Sigmoid colon (tissue), 7 donors: ENCODE data around the gene NOSIP. TPM values are rescaled to one million over a fixed set of nuclear protein-coding genes. Genes with fewer than 3 reads are reported as not detected.

Source experiments
- DNase-seq: peaks from one replicate; pipeline ENCODE4 v3.0.0-alpha.2; 2019
- H3K27ac ChIP-seq, 4 donors: fragments of 200-600 bp; sonication (generic); one replicate each; pipeline ENCODE4 v1.5.1; 2016 to 2019; ENCODE audit warnings: mild to moderate bottlenecking in 1 of 4
- H3K27me3 ChIP-seq, 3 donors: fragments of 200-600 bp; sonication (generic); one replicate each; pipeline ENCODE4 v1.5.1; 2019; ENCODE audit warnings: mild to moderate bottlenecking in 1 of 3
- H3K36me3 ChIP-seq, 4 donors: fragments of 200-600 bp; sonication (generic); one replicate each; pipeline ENCODE4 v1.5.1; 2016 to 2019
- H3K4me1 ChIP-seq, 4 donors: fragments of 200-600 bp; sonication (generic); one replicate each; pipeline ENCODE4 v1.5.1; 2017 to 2019
- H3K4me3 ChIP-seq, 4 donors: fragments of 200-600 bp; sonication (generic); one replicate each; pipeline ENCODE4 v1.5.1; 2017 to 2019; ENCODE audit warnings: mild to moderate bottlenecking in 2 of 4, moderate library complexity in 1 of 4
- H3K9me3 ChIP-seq, 4 donors: fragments of 200-600 bp in 3 of 4; sonication (generic) in 3 of 4; one replicate each; pipeline versions ENCODE4 v1.5.1 to v1.6.1; 2013 to 2019
- EP300 ChIP-seq, 4 donors: sonication (generic); formaldehyde crosslinking; IDR thresholded peaks; one replicate each; pipeline ENCODE4 v1.6.1; 2017; ENCODE audit warnings: antibody characterized with exemption in 4 of 4
- POLR2A ChIP-seq, 2 donors: fragments of 450-650 bp; IDR thresholded peaks; one replicate each; pipeline ENCODE4 v1.6.1; 2016; ENCODE audit warnings: antibody characterized with exemption in 2 of 2, mild to moderate bottlenecking in 2 of 2, moderate library complexity in 2 of 2
- POLR2AphosphoS5 ChIP-seq, 4 donors: sonication (generic); formaldehyde crosslinking; IDR thresholded peaks; one replicate each; pipeline ENCODE4 v1.6.1; 2017; ENCODE audit warnings: antibody characterized with exemption in 4 of 4
- WGBS, 2 donors: extraction: QIAGEN DNeasy Blood & Tissue Kit; methylation state at CpG; one replicate each; pipeline ENCODE4 v1.1.7; 2013; 5-methylcytosine and 5-hydroxymethylcytosine counted together
- intact Hi-C: fragments of 100-400 bp; cut with DNase I; formaldehyde crosslinking; loops from one replicate; pipeline ENCODE4 v1.15.1; 2023
- polyA plus RNA-seq, 3 donors: library from polyadenylated mRNA; stranded (reverse); fragments of 200-250 nt; gene quantifications; one replicate each; pipeline ENCODE4 v1.2.3, GENCODE V29; 2013
- small RNA-seq, 3 donors: library from RNA; depleted of rRNA; stranded (forward); fragments of <200 nt; gene quantifications; one replicate each; pipeline ENCODE3, GENCODE V24; 2016
- total RNA-seq, 4 donors: library from RNA; depleted of rRNA; stranded (reverse); fragments of >200 nt; gene quantifications; one replicate each; pipeline ENCODE4 v1.1.0, GENCODE V29; 2016
- TF ChIP-seq, protein P1 (sequence below), 4 experiments: fragments of 450-650 bp in 3 of 4; fragments of 200-600 bp in 1 of 4; IDR thresholded peaks; one replicate each; pipeline ENCODE4 v1.5.1; 2016 to 2019; ENCODE audit warnings: antibody characterized with exemption in 4 of 4, mild to moderate bottlenecking in 3 of 4, moderate library complexity in 2 of 4
- donor health status: healthy with polysubstance abuse.
- donor health status: Bipolar disorder and iron deficiency.
- donor health status: healthy.

The NOSIP gene
- total and polyA plus RNA-seq, 7 donors, result 47.6 to 123 (median 67.8) TPM

DNA sequence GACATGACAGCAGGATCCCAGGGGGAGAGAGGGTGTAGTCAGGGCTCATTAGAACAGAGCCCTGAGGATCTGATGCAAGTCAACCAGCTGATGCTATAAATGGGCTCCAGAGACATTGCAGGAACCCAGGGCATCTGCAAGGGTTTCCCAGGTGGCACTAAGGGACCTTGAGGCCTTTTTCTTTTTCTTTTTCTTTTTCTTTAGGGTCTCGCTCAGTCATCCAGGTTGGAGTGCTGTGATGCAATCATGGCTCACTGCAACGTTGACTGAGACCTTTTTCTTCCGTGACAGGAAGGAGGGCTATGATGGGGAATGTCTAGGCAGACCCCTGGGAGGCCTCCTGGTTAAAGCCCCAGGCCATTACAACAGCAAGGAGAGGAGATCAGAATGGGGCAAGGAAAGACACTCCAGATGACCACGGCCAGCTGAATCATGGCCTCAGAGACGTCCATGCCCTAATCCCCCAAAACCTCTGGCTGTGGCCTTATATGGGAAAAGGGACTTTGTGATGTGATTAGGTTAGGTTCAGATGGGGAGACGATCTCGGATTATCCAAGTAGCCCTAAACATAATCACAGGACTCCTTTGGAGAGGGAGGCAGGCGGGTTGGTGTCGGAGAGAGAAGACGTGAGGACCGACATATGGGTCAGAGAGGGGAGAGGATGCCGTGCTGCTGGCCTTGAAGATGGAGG is 72.4 kb downstream of the NOSIP start:
- no peak overlapping the region for H3K27ac ChIP-seq
- TF ChIP-seq EP300 (IDR thresholded peaks at IDR 0.05) (no peak), POLR2A (IDR thresholded peaks at IDR 0.05) (no peak), POLR2AphosphoS5 (IDR thresholded peaks at IDR 0.05) (no peak)
- TF ChIP-seq, protein P1, sequence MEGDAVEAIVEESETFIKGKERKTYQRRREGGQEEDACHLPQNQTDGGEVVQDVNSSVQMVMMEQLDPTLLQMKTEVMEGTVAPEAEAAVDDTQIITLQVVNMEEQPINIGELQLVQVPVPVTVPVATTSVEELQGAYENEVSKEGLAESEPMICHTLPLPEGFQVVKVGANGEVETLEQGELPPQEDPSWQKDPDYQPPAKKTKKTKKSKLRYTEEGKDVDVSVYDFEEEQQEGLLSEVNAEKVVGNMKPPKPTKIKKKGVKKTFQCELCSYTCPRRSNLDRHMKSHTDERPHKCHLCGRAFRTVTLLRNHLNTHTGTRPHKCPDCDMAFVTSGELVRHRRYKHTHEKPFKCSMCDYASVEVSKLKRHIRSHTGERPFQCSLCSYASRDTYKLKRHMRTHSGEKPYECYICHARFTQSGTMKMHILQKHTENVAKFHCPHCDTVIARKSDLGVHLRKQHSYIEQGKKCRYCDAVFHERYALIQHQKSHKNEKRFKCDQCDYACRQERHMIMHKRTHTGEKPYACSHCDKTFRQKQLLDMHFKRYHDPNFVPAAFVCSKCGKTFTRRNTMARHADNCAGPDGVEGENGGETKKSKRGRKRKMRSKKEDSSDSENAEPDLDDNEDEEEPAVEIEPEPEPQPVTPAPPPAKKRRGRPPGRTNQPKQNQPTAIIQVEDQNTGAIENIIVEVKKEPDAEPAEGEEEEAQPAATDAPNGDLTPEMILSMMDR (IDR thresholded peaks at IDR 0.05), result no peak
- peaks cover 0 to 16% (median 13%) of the 10 kb centered on the region in 4 donors for H3K4me1 ChIP-seq
- DNase-seq, result no peak
- 85 to 87% methylated on average over 12 of the region's 12 CpGs for WGBS, 2 donors
- intact Hi-C loops, result no loop called here
- no peaks in the 10 kb centered on the region for H3K36me3 ChIP-seq
- H3K27me3 ChIP-seq, result no peaks in the 10 kb centered on the region
- H3K4me3 ChIP-seq, result no peak overlapping the region
- no peaks in the 10 kb centered on the region for H3K9me3 ChIP-seq

GRCh38 chr19:49506575-49507105 is 73.7 kb downstream of the NOSIP start:
- no peak overlapping the region for H3K4me3 ChIP-seq
- DNase-seq, result no peak
- no peaks in the 10 kb centered on the region for H3K9me3 ChIP-seq
- peaks cover 0 to 8% (median 5%) of the 10 kb centered on the region in 4 donors for H3K4me1 ChIP-seq
- no peaks in the 10 kb centered on the region for H3K36me3 ChIP-seq
- WGBS, 2 donors, result 23 to 30% methylated on average over 8 of the region's 8 CpGs
- no peak overlapping the region for H3K27ac ChIP-seq
- TF ChIP-seq, protein P1 (IDR thresholded peaks at IDR 0.05), result peak; percentile 58 to 69 (median 66)
- no peak for TF ChIP-seq POLR2AphosphoS5 (IDR thresholded peaks at IDR 0.05)
- TF ChIP-seq POLR2A (IDR thresholded peaks at IDR 0.05), result no peak
- no peak for TF ChIP-seq EP300 (IDR thresholded peaks at IDR 0.05)
- intact Hi-C loops, result no loop called here
- H3K27me3 ChIP-seq, result no peaks in the 10 kb centered on the region

Small RNA genes within 50 kb of the gene (small RNA-seq; reads per million reads assigned to genes)
- 0 reads per million in 3 donors for gene RF00019

Other genes starting within 250 kb of the NOSIP start
- gene CD37, start 245.2 kb downstream of the NOSIP start, total RNA-seq, result 10 to 100 TPM in 1 of 4 donors, 1 to 10 TPM in 3; 5.8 to 10.3 (median 9.2) TPM
- 100 to 1,000 TPM in 1 of 3 donors, 10 to 100 TPM in 1, 1 to 10 TPM in 1; 7.2 to 220 (median 14.3) TPM for gene CD37, start 245.2 kb downstream of the NOSIP start, polyA plus RNA-seq
- gene TEAD2, start 218.1 kb downstream of the NOSIP start, total RNA-seq, result 10 to 100 TPM; 60.6 to 74.9 (median 61.3) TPM
- gene TEAD2, start 218.1 kb downstream of the NOSIP start, polyA plus RNA-seq, result 10 to 100 TPM in 2 of 3 donors, 1 to 10 TPM in 1; 5.8 to 17.9 (median 10.2) TPM
- 1 to 10 TPM in 2 of 4 donors, not detected in 2; 1.8 to 2.0 TPM for gene DKKL1, start 216.7 kb downstream of the NOSIP start, total RNA-seq
- 1 to 10 TPM in 1 of 3 donors, under 1 TPM in 1, not detected in 1; 0.17 to 3.6 TPM for gene DKKL1, start 216.7 kb downstream of the NOSIP start, polyA plus RNA-seq
- gene KASH5, start 192.3 kb downstream of the NOSIP start, total RNA-seq, result not detected
- under 1 TPM in 1 of 3 donors, not detected in 2; 0.04 TPM for gene KASH5, start 192.3 kb downstream of the NOSIP start, polyA plus RNA-seq
- not detected for gene PTH2, start 157.1 kb downstream of the NOSIP start, total RNA-seq
- gene PTH2, start 157.1 kb downstream of the NOSIP start, polyA plus RNA-seq, result not detected
- not detected for gene GFY, start 155.2 kb downstream of the NOSIP start, total RNA-seq
- not detected for gene GFY, start 155.2 kb downstream of the NOSIP start, polyA plus RNA-seq
- 1 to 10 TPM in 1 of 4 donors, under 1 TPM in 2, not detected in 1; 0.28 to 1.4 (median 0.82) TPM for gene SLC17A7, start 139.0 kb downstream of the NOSIP start, total RNA-seq
- gene SLC17A7, start 139.0 kb downstream of the NOSIP start, polyA plus RNA-seq, result 1 to 10 TPM in 1 of 3 donors, under 1 TPM in 2; 0.23 to 1.8 (median 0.41) TPM
- 10 to 100 TPM; 62.9 to 99.6 (median 81.4) TPM for gene PIH1D1, start 128.7 kb downstream of the NOSIP start, total RNA-seq
- 100 to 1,000 TPM in 1 of 3 donors, 10 to 100 TPM in 2; 63.6 to 105 (median 65.5) TPM for gene PIH1D1, start 128.7 kb downstream of the NOSIP start, polyA plus RNA-seq
- 10 to 100 TPM; 14.1 to 25.3 (median 18.1) TPM for gene ALDH16A1, start 127.3 kb downstream of the NOSIP start, total RNA-seq
- gene ALDH16A1, start 127.3 kb downstream of the NOSIP start, polyA plus RNA-seq, result 10 to 100 TPM; 14.3 to 44.2 (median 18.0) TPM
- 10 to 100 TPM in 1 of 4 donors, 1 to 10 TPM in 3; 4.6 to 11.1 (median 6.1) TPM for gene FLT3LG, start 106.3 kb downstream of the NOSIP start, total RNA-seq
- 10 to 100 TPM in 2 of 3 donors, 1 to 10 TPM in 1; 2.1 to 18.6 (median 14.9) TPM for gene FLT3LG, start 106.3 kb downstream of the NOSIP start, polyA plus RNA-seq
- 1,000 to 10,000 TPM; 2,552 to 5,599 (median 4,191) TPM for gene RPL13A, start 92.9 kb downstream of the NOSIP start, total RNA-seq
- 1,000 to 10,000 TPM; 4,070 to 6,094 (median 4,207) TPM for gene RPL13A, start 92.9 kb downstream of the NOSIP start, polyA plus RNA-seq
- gene RPS11, start 84.1 kb downstream of the NOSIP start, total RNA-seq, result 1,000 to 10,000 TPM; 3,843 to 9,166 (median 6,008) TPM
- 1,000 to 10,000 TPM; 4,449 to 8,009 (median 5,043) TPM for gene RPS11, start 84.1 kb downstream of the NOSIP start, polyA plus RNA-seq
- gene FCGRT, start 67.9 kb downstream of the NOSIP start, total RNA-seq, result 100 to 1,000 TPM; 164 to 203 (median 178) TPM
- 100 to 1,000 TPM; 222 to 317 (median 243) TPM for gene FCGRT, start 67.9 kb downstream of the NOSIP start, polyA plus RNA-seq
- gene RCN3, start 52.6 kb downstream of the NOSIP start, total RNA-seq, result 10 to 100 TPM; 14.5 to 43.8 (median 20.6) TPM
- 10 to 100 TPM; 13.6 to 28.2 (median 21.6) TPM for gene RCN3, start 52.6 kb downstream of the NOSIP start, polyA plus RNA-seq
- gene PRRG2, start 760 bp upstream of the NOSIP start, total RNA-seq, result under 1 TPM in 1 of 4 donors, not detected in 3; 0.71 TPM
- gene PRRG2, start 760 bp upstream of the NOSIP start, polyA plus RNA-seq, result 10 to 100 TPM in 2 of 3 donors, 1 to 10 TPM in 1; 7.2 to 18.9 (median 18.3) TPM
- gene PRR12, start 10.6 kb upstream of the NOSIP start, total RNA-seq, result 10 to 100 TPM in 1 of 4 donors, 1 to 10 TPM in 3; 5.4 to 16.1 (median 6.1) TPM
- 10 to 100 TPM in 1 of 3 donors, 1 to 10 TPM in 2; 3.0 to 20.4 (median 4.2) TPM for gene PRR12, start 10.6 kb upstream of the NOSIP start, polyA plus RNA-seq
- gene RRAS, start 59.6 kb upstream of the NOSIP start, total RNA-seq, result 100 to 1,000 TPM; 105 to 127 (median 125) TPM
- gene RRAS, start 59.6 kb upstream of the NOSIP start, polyA plus RNA-seq, result 100 to 1,000 TPM in 2 of 3 donors, 10 to 100 TPM in 1; 79.8 to 139 (median 130) TPM
- 10 to 100 TPM; 10.9 to 21.3 (median 12.5) TPM for gene SCAF1, start 61.7 kb upstream of the NOSIP start, total RNA-seq
- gene SCAF1, start 61.7 kb upstream of the NOSIP start, polyA plus RNA-seq, result 10 to 100 TPM in 2 of 3 donors, 1 to 10 TPM in 1; 9.0 to 30.8 (median 16.0) TPM
- 10 to 100 TPM; 28.2 to 59.1 (median 32.6) TPM for gene IRF3, start 85.3 kb upstream of the NOSIP start, total RNA-seq
- 100 to 1,000 TPM in 1 of 3 donors, 10 to 100 TPM in 2; 50.9 to 125 (median 64.9) TPM for gene IRF3, start 85.3 kb upstream of the NOSIP start, polyA plus RNA-seq
- gene BCL2L12, start 85.4 kb upstream of the NOSIP start, total RNA-seq, result 1 to 10 TPM; 4.6 to 9.2 (median 6.5) TPM
- 10 to 100 TPM in 2 of 3 donors, 1 to 10 TPM in 1; 9.0 to 43.6 (median 10.2) TPM for gene BCL2L12, start 85.4 kb upstream of the NOSIP start, polyA plus RNA-seq
- gene PRMT1, start 96.7 kb upstream of the NOSIP start, total RNA-seq, result 100 to 1,000 TPM; 106 to 175 (median 160) TPM
- gene PRMT1, start 96.7 kb upstream of the NOSIP start, polyA plus RNA-seq, result 100 to 1,000 TPM in 2 of 3 donors, 10 to 100 TPM in 1; 84.1 to 172 (median 101) TPM
- 1 to 10 TPM in 3 of 4 donors, under 1 TPM in 1; 0.49 to 1.7 (median 1.5) TPM for gene ADM5, start 109.0 kb upstream of the NOSIP start, total RNA-seq
- 1 to 10 TPM in 1 of 3 donors, not detected in 2; 3.1 TPM for gene ADM5, start 109.0 kb upstream of the NOSIP start, polyA plus RNA-seq
- gene CPT1C, start 110.6 kb upstream of the NOSIP start, total RNA-seq, result 10 to 100 TPM in 1 of 4 donors, 1 to 10 TPM in 3; 3.6 to 28.5 (median 4.3) TPM
- 1 to 10 TPM in 2 of 3 donors, under 1 TPM in 1; 0.69 to 4.2 (median 2.4) TPM for gene CPT1C, start 110.6 kb upstream of the NOSIP start, polyA plus RNA-seq
- under 1 TPM in 1 of 4 donors, not detected in 3; 0.83 TPM for gene TSKS, start 182.8 kb upstream of the NOSIP start, total RNA-seq
- gene TSKS, start 182.8 kb upstream of the NOSIP start, polyA plus RNA-seq, result 1 to 10 TPM in 1 of 3 donors, under 1 TPM in 1, not detected in 1; 0.36 to 1.2 TPM
- gene AP2A1, start 186.4 kb upstream of the NOSIP start, total RNA-seq, result 10 to 100 TPM; 48.5 to 81.1 (median 52.0) TPM
- gene AP2A1, start 186.4 kb upstream of the NOSIP start, polyA plus RNA-seq, result 10 to 100 TPM; 33.0 to 77.4 (median 40.9) TPM
- gene FUZ, start 232.7 kb upstream of the NOSIP start, total RNA-seq, result 10 to 100 TPM; 21.0 to 32.9 (median 23.1) TPM
- 10 to 100 TPM in 2 of 3 donors, 1 to 10 TPM in 1; 7.4 to 17.4 (median 16.3) TPM for gene FUZ, start 232.7 kb upstream of the NOSIP start, polyA plus RNA-seq
- gene MED25, start 237.7 kb upstream of the NOSIP start, total RNA-seq, result 10 to 100 TPM; 17.8 to 45.4 (median 22.4) TPM
- 10 to 100 TPM; 18.0 to 43.5 (median 30.1) TPM for gene MED25, start 237.7 kb upstream of the NOSIP start, polyA plus RNA-seq